KOPT-K1 (cell line): ENCODE measurements around the gene RANBP17.

Source experiments
- H3K27ac ChIP-seq: fragments of 200-600 bp; sonication (generic); 2 replicates; pipeline ENCODE4 v1.5.1; 2016; ENCODE audit warnings: antibody characterized with exemption, mild to moderate bottlenecking, low read depth, low read length; ENCODE audit not compliant: poor library complexity, severe bottlenecking
- H3K36me3 ChIP-seq: fragments of 200-600 bp; sonication (generic); 2 replicates; pipeline ENCODE4 v1.5.1; 2017; ENCODE audit warnings: antibody characterized with exemption, mild to moderate bottlenecking, low read length, moderate library complexity; ENCODE audit not compliant: insufficient read depth
- H3K9me3 ChIP-seq: fragments of 200-600 bp; sonication (generic); 2 replicates; pipeline ENCODE4 v1.5.1; 2017; ENCODE audit warnings: antibody characterized with exemption, low read length, mild to moderate bottlenecking; ENCODE audit not compliant: insufficient read depth, poor library complexity, severe bottlenecking

RANBP17 gene

GRCh38 chr5:171226096-171226754, 364.4 kb downstream of the RANBP17 start:
- no peak overlapping the region for H3K27ac ChIP-seq
- H3K9me3 ChIP-seq, result no peaks in the 10 kb centered on the region
- no peaks in the 10 kb centered on the region for H3K36me3 ChIP-seq

- Histone ChIP-seq H3K36me3 (no peaks in the 10 kb centered on the region), H3K27ac (no peak overlapping the region), H3K9me3 (no peaks in the 10 kb centered on the region)
Observed at GRCh38 chr5:171226864-171227263, 365.0 kb downstream of the RANBP17 start.

- Histone ChIP-seq H3K36me3 (no peaks in the 10 kb centered on the region), H3K27ac (no peak overlapping the region), H3K9me3 (no peaks in the 10 kb centered on the region)
Observed at GRCh38 chr5:171236651-171237050, 374.8 kb downstream of the RANBP17 start.

GRCh38 chr5:171242521-171242920, 380.7 kb downstream of the RANBP17 start:
- no peaks in the 10 kb centered on the region for H3K36me3 ChIP-seq

GRCh38 chr5:171246231-171246630, 384.4 kb downstream of the RANBP17 start:
- Histone ChIP-seq H3K36me3 (no peaks in the 10 kb centered on the region), H3K27ac (no peak overlapping the region)

More at GRCh38 chr5:171242521-171242920, 380.7 kb downstream of the RANBP17 start:
- Histone ChIP-seq H3K9me3 (no peaks in the 10 kb centered on the region), H3K27ac (no peak overlapping the region)

GRCh38 chr5:171249460-171249859, 387.6 kb downstream of the RANBP17 start:
- peaks cover 14% of the 10 kb centered on the region for H3K9me3 ChIP-seq
- H3K27ac ChIP-seq, result no peak overlapping the region
- no peaks in the 10 kb centered on the region for H3K36me3 ChIP-seq

More at GRCh38 chr5:171246231-171246630, 384.4 kb downstream of the RANBP17 start:
- H3K9me3 ChIP-seq, result peaks cover 14% of the 10 kb centered on the region

- peaks cover 14% of the 10 kb centered on the region for H3K9me3 ChIP-seq
- no peaks in the 10 kb centered on the region for H3K36me3 ChIP-seq
Observed at GRCh38 chr5:171250738-171251137, 388.9 kb downstream of the RANBP17 start.

GRCh38 chr5:171251519-171251918, 389.7 kb downstream of the RANBP17 start:
- H3K9me3 ChIP-seq, result peaks cover 14% of the 10 kb centered on the region
- H3K36me3 ChIP-seq, result no peaks in the 10 kb centered on the region
- H3K27ac ChIP-seq, result no peak overlapping the region

More at GRCh38 chr5:171250738-171251137, 388.9 kb downstream of the RANBP17 start:
- H3K27ac ChIP-seq, result no peak overlapping the region

GRCh38 chr5:171252674-171253073, 390.9 kb downstream of the RANBP17 start:
- Histone ChIP-seq H3K36me3 (no peaks in the 10 kb centered on the region), H3K27ac (no peak overlapping the region), H3K9me3 (peaks cover 14% of the 10 kb centered on the region)

GRCh38 chr5:171258737-171259415, 397.1 kb downstream of the RANBP17 start:
- Histone ChIP-seq H3K36me3 (no peaks in the 10 kb centered on the region), H3K9me3 (no peaks in the 10 kb centered on the region), H3K27ac (no peak overlapping the region)

- H3K9me3 ChIP-seq, result no peaks in the 10 kb centered on the region
- H3K36me3 ChIP-seq, result no peaks in the 10 kb centered on the region
- H3K27ac ChIP-seq, result no peak overlapping the region
Observed at GRCh38 chr5:171261361-171261760, 399.5 kb downstream of the RANBP17 start.

- H3K27ac ChIP-seq, result no peak overlapping the region
- no peaks in the 10 kb centered on the region for H3K36me3 ChIP-seq
- H3K9me3 ChIP-seq, result no peaks in the 10 kb centered on the region
Observed at GRCh38 chr5:171261904-171262303, 400.1 kb downstream of the RANBP17 start.

GRCh38 chr5:171263181-171263580, 401.4 kb downstream of the RANBP17 start:
- Histone ChIP-seq H3K9me3 (no peaks in the 10 kb centered on the region), H3K27ac (no peak overlapping the region), H3K36me3 (no peaks in the 10 kb centered on the region)

GRCh38 chr5:171264843-171265242, 403.0 kb downstream of the RANBP17 start:
- no peaks in the 10 kb centered on the region for H3K9me3 ChIP-seq
- no peak overlapping the region for H3K27ac ChIP-seq
- H3K36me3 ChIP-seq, result no peaks in the 10 kb centered on the region

- H3K36me3 ChIP-seq, result no peaks in the 10 kb centered on the region
- H3K27ac ChIP-seq, result no peak overlapping the region
- H3K9me3 ChIP-seq, result no peaks in the 10 kb centered on the region
Observed at GRCh38 chr5:171268700-171269620, 407.1 kb downstream of the RANBP17 start.
